ENCODE measurements around the gene C2orf72. TPM values are rescaled to one million over a fixed set of nuclear protein-coding genes. Genes with fewer than 3 reads are reported as not detected.

The C2orf72 gene
- total RNA-seq, 1 donor from 2014 or later = 0.84 TPM

DNA sequence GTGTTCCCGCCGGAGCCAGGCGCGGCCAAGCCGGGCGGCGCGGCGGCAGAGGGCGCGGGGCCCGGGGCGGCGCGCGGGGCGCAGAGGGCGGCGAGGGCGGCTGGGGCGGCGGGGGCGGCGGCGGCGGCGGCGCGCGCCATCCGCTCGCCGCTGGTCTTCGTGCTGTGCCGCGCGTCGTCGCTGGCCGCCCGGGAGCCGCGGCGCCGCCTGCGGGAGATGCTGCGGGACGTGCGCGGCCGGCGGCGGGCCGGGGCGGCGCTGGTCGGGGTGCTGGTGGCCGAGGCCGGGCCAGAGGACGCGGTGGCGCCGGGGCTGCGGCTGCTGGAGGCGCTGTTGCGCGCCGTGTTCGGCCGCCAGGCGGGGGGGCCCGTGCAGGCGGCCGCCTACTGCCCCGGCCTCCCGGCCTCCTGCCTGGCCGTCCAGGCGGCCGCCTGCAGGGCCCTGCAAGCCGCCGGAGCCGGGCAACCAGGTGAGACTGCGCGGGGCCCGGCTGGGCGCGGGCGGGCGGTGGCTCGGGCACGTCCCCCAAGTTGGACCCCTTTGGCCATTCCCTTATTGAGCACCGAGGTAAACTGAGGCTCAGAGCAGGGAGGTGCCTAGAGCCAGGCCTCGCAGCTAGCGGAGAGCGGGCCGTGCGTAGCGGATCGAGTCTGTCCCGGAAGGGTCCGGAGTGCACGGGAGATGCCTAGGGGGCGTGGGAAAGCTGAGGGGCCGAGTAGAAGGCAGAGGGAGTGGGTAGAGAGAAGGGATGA is 584 bp downstream of the C2orf72 start:
- H3K27me3 Mint-ChIP-seq (ENCODE audit: low read depth, unreplicated experiment) = peaks cover 59% of the 10 kb centered on the region

DNA sequence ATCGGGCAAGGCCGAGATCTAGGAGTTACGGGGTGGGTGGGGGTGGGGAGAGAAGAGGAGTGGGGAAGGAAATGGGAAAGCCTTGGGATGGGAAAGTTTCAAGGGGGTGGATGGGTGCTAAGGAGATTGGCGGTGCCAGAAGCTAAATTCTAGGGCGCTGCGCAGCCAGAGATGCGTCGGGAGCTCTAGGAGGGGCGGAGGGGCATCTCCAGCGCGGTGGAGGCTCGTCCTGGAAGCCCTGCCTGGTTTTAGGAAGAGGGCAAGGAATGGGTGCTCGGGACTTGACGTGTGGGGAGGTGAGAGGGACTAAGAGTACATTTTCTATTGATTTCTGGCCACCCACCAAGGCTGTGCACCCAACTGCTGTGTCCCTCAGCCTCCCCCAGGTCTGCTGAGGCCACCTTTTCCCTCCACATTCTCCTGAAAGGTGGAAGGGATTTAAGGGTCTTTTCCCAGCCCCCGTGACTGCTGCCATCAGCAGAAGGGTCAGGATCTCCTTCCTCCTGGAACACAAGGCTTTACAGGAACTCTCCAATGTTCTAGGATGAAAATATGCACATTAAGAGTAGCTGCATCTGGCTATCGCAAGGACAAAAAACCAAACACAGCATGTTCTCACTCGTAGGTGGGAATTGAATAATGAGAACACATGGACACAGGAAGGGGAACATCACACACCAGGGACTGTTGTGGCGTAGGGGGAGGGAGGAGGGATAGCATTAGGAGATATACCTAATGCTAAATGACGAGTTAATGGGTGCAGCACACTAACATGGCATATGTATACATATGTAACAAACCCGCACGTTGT is 1.4 kb downstream of the C2orf72 start:
- TF ChIP-seq, protein P1, sequence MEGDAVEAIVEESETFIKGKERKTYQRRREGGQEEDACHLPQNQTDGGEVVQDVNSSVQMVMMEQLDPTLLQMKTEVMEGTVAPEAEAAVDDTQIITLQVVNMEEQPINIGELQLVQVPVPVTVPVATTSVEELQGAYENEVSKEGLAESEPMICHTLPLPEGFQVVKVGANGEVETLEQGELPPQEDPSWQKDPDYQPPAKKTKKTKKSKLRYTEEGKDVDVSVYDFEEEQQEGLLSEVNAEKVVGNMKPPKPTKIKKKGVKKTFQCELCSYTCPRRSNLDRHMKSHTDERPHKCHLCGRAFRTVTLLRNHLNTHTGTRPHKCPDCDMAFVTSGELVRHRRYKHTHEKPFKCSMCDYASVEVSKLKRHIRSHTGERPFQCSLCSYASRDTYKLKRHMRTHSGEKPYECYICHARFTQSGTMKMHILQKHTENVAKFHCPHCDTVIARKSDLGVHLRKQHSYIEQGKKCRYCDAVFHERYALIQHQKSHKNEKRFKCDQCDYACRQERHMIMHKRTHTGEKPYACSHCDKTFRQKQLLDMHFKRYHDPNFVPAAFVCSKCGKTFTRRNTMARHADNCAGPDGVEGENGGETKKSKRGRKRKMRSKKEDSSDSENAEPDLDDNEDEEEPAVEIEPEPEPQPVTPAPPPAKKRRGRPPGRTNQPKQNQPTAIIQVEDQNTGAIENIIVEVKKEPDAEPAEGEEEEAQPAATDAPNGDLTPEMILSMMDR (IDR thresholded peaks at IDR 0.05; ENCODE audit: insufficient read depth, low read depth, low read length) = no peak
- TF ChIP-seq EZH2 (IDR thresholded peaks at IDR 0.05; ENCODE audit: insufficient read depth, low read length) = peak; percentile 61

More for the DNA sequence above, 584 bp downstream of the C2orf72 start:
- no peaks in the 10 kb centered on the region for H4K20me1 ChIP-seq (ENCODE audit: insufficient read depth, low read length)
- H3K4me1 Mint-ChIP-seq (ENCODE audit: low read depth, unreplicated experiment) = peaks cover 2% of the 10 kb centered on the region
- no peaks in the 10 kb centered on the region for H3K9me3 ChIP-seq (ENCODE audit: insufficient read depth, low read depth, low read length)
- peak overlapping the region; percentile 66 for H3K4me2 ChIP-seq (ENCODE audit: low read length)
- H3K9me3 Mint-ChIP-seq (ENCODE audit: unreplicated experiment) = peaks cover 4% of the 10 kb centered on the region
- no peak overlapping the region for H3K27ac ChIP-seq (ENCODE audit: low read depth, low read length)
- FAIRE-seq = no peak
- no peaks in the 10 kb centered on the region for H3K4me1 ChIP-seq (ENCODE audit: insufficient read depth, low read length)
- H3K4me3 Mint-ChIP-seq (ENCODE audit: unreplicated experiment) = peak overlapping the region; percentile 69
- H3K79me2 ChIP-seq (ENCODE audit: insufficient read depth, low read length) = no peaks in the 10 kb centered on the region
- TF ChIP-seq, protein P1 (IDR thresholded peaks at IDR 0.05; ENCODE audit: insufficient read depth, low read depth, low read length) = no peak
- TF ChIP-seq EZH2 (IDR thresholded peaks at IDR 0.05; ENCODE audit: insufficient read depth, low read length) = peak; percentile 88
- H3K36me3 ChIP-seq (ENCODE audit: insufficient read depth, low read length) = no peaks in the 10 kb centered on the region
- H3K36me3 Mint-ChIP-seq (ENCODE audit: low read depth, unreplicated experiment) = no peaks in the 10 kb centered on the region
- peaks cover 59% of the 10 kb centered on the region for H3K27me3 ChIP-seq (ENCODE audit: insufficient read depth, low read length)
- no peak overlapping the region for H3K9ac ChIP-seq (ENCODE audit: low read length)
- H2AFZ ChIP-seq (ENCODE audit: low read depth, low read length) = no peak overlapping the region
- H3K4me3 ChIP-seq (ENCODE audit: insufficient read depth, low read depth, low read length) = no peak overlapping the region
- H3K27ac Mint-ChIP-seq (ENCODE audit: unreplicated experiment) = no peak overlapping the region
- no peak for DNase-seq (ENCODE audit: low read depth)

More for the DNA sequence above, 1.4 kb downstream of the C2orf72 start:
- Mint-ChIP-seq H3K27ac (ENCODE audit: unreplicated experiment) (no peak overlapping the region), H3K9me3 (ENCODE audit: unreplicated experiment) (peaks cover 4% of the 10 kb centered on the region), H3K36me3 (ENCODE audit: low read depth, unreplicated experiment) (no peaks in the 10 kb centered on the region), H3K4me3 (ENCODE audit: unreplicated experiment) (peak overlapping the region; percentile 69), H3K4me1 (ENCODE audit: low read depth, unreplicated experiment) (peaks cover 2% of the 10 kb centered on the region), H3K27me3 (ENCODE audit: low read depth, unreplicated experiment) (peaks cover 54% of the 10 kb centered on the region)
- Histone ChIP-seq H3K4me2 (ENCODE audit: low read length) (peak overlapping the region; percentile 66), H3K27me3 (ENCODE audit: insufficient read depth, low read length) (peaks cover 58% of the 10 kb centered on the region), H3K4me3 (ENCODE audit: insufficient read depth, low read depth, low read length) (no peak overlapping the region), H3K79me2 (ENCODE audit: insufficient read depth, low read length) (no peaks in the 10 kb centered on the region), H3K27ac (ENCODE audit: low read depth, low read length) (no peak overlapping the region), H3K9ac (ENCODE audit: low read length) (no peak overlapping the region), H2AFZ (ENCODE audit: low read depth, low read length) (no peak overlapping the region), H3K36me3 (ENCODE audit: insufficient read depth, low read length) (no peaks in the 10 kb centered on the region), H4K20me1 (ENCODE audit: insufficient read depth, low read length) (no peaks in the 10 kb centered on the region), H3K4me1 (ENCODE audit: insufficient read depth, low read length) (no peaks in the 10 kb centered on the region), H3K9me3 (ENCODE audit: insufficient read depth, low read depth, low read length) (no peaks in the 10 kb centered on the region)
- DNase-seq (ENCODE audit: low read depth) = no peak
- FAIRE-seq = no peak

Measured in astrocyte (in vitro differentiated cells and primary cell).